ENCODE data around the gene PRICKLE2. TPM values are rescaled to one million over a fixed set of nuclear protein-coding genes. Genes with fewer than 3 reads are reported as not detected.

Gene PRICKLE2
- total RNA-seq, 1 donor from 2014 or later = 5.3 TPM

GRCh38 chr3:64240396-64240795, 15.1 kb upstream of the PRICKLE2 start:
- Mint-ChIP-seq H3K27ac (ENCODE audit: unreplicated experiment) (no peak overlapping the region), H3K36me3 (ENCODE audit: low read depth, unreplicated experiment) (peaks cover 11% of the 10 kb centered on the region), H3K9me3 (ENCODE audit: unreplicated experiment) (no peaks in the 10 kb centered on the region), H3K4me1 (ENCODE audit: unreplicated experiment) (peaks cover 4% of the 10 kb centered on the region), H3K4me3 (ENCODE audit: unreplicated experiment) (no peak overlapping the region), H3K27me3 (ENCODE audit: unreplicated experiment) (peaks cover 9% of the 10 kb centered on the region)
- DNase-seq (ENCODE audit: low spot score) = no peak
- no peak for TF ChIP-seq CTCF (IDR thresholded peaks at IDR 0.05; ENCODE audit: unreplicated experiment)

- Mint-ChIP-seq H3K27me3 (ENCODE audit: unreplicated experiment) (peaks cover 9% of the 10 kb centered on the region), H3K27ac (ENCODE audit: unreplicated experiment) (no peak overlapping the region), H3K4me3 (ENCODE audit: unreplicated experiment) (no peak overlapping the region), H3K36me3 (ENCODE audit: low read depth, unreplicated experiment) (peaks cover 11% of the 10 kb centered on the region), H3K4me1 (ENCODE audit: unreplicated experiment) (peaks cover 4% of the 10 kb centered on the region), H3K9me3 (ENCODE audit: unreplicated experiment) (no peaks in the 10 kb centered on the region)
- DNase-seq (ENCODE audit: low spot score) = no peak
- TF ChIP-seq CTCF (IDR thresholded peaks at IDR 0.05; ENCODE audit: unreplicated experiment) = no peak
These were observed 14.6 kb upstream of the PRICKLE2 start for GRCh38 chr3:64239841-64240240.

GRCh38 chr3:64238971-64239667, 13.9 kb upstream of the PRICKLE2 start:
- no peak overlapping the region for H3K4me3 Mint-ChIP-seq (ENCODE audit: unreplicated experiment)
- no peak for TF ChIP-seq CTCF (IDR thresholded peaks at IDR 0.05; ENCODE audit: unreplicated experiment)
- no peaks in the 10 kb centered on the region for H3K9me3 Mint-ChIP-seq (ENCODE audit: unreplicated experiment)
- H3K27me3 Mint-ChIP-seq (ENCODE audit: unreplicated experiment) = peaks cover 9% of the 10 kb centered on the region
- H3K36me3 Mint-ChIP-seq (ENCODE audit: low read depth, unreplicated experiment) = peaks cover 11% of the 10 kb centered on the region
- peaks cover 4% of the 10 kb centered on the region for H3K4me1 Mint-ChIP-seq (ENCODE audit: unreplicated experiment)
- DNase-seq (ENCODE audit: low spot score) = no peak
- no peak overlapping the region for H3K27ac Mint-ChIP-seq (ENCODE audit: unreplicated experiment)

DNA sequence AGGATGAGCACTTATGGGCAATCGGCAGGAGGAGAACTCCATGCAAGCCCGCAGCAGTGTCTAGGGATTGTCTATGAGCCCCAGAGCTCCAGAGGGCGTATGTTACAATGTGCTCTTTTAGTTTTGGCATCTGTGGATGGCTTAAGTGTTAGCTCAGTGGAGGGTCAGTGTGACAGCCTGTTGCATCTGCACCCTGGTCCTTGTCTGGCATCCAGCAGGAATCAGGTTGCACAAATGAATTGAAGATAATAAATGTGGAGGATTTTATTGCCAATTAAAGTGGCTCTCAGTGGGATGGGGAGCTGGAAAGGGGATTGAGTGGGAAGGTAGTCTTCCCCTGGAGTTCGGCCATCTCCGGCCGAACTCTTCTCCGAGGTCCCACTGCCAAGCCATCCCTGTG, 11.8 kb upstream of the PRICKLE2 start:
- H3K36me3 Mint-ChIP-seq (ENCODE audit: low read depth, unreplicated experiment) = peaks cover 11% of the 10 kb centered on the region
- no peak overlapping the region for H3K27ac Mint-ChIP-seq (ENCODE audit: unreplicated experiment)
- DNase-seq (ENCODE audit: low spot score) = no peak
- no peak for TF ChIP-seq CTCF (IDR thresholded peaks at IDR 0.05; ENCODE audit: unreplicated experiment)
- no peaks in the 10 kb centered on the region for H3K9me3 Mint-ChIP-seq (ENCODE audit: unreplicated experiment)
- no peak overlapping the region for H3K4me3 Mint-ChIP-seq (ENCODE audit: unreplicated experiment)
- peaks cover 4% of the 10 kb centered on the region for H3K4me1 Mint-ChIP-seq (ENCODE audit: unreplicated experiment)
- peaks cover 9% of the 10 kb centered on the region for H3K27me3 Mint-ChIP-seq (ENCODE audit: unreplicated experiment)

DNA sequence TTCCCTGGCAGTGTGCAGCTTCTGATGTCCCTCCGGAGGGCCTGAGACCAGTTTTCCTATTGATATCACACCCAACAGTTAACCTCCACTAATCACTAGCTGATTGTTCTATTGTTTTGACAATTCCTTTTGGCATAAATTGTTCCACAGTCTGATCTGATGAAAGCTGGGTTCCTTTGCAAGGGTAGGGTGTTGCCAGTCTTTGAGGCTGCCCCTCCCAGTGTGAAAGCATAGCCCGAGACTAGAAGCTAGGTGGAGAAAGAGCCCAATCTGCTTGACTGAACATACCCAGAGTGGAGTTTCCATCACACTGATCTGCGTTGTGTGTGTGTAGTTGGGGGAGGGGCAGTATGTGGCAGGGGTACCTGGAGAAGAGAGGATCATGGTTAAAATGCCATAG, 10.3 kb upstream of the PRICKLE2 start:
- no peak for DNase-seq (ENCODE audit: low spot score)
- TF ChIP-seq CTCF (IDR thresholded peaks at IDR 0.05; ENCODE audit: unreplicated experiment) = no peak
- H3K4me1 Mint-ChIP-seq (ENCODE audit: unreplicated experiment) = peaks cover 4% of the 10 kb centered on the region
- no peaks in the 10 kb centered on the region for H3K9me3 Mint-ChIP-seq (ENCODE audit: unreplicated experiment)
- no peak overlapping the region for H3K27ac Mint-ChIP-seq (ENCODE audit: unreplicated experiment)
- peaks cover 11% of the 10 kb centered on the region for H3K36me3 Mint-ChIP-seq (ENCODE audit: low read depth, unreplicated experiment)
- peaks cover 6% of the 10 kb centered on the region for H3K27me3 Mint-ChIP-seq (ENCODE audit: unreplicated experiment)
- no peak overlapping the region for H3K4me3 Mint-ChIP-seq (ENCODE audit: unreplicated experiment)
